HUES6 (cell line): ENCODE measurements around the gene STX2.
"Not testable (repeated sequence)": the region's sequence is repeated elsewhere in the genome, so short reads cannot be mapped to it uniquely, and the experiment has no call there.

Experiments
- H3K27ac ChIP-seq: 2 replicates; pipeline ENCODE4 v1.7.0; 2013; ENCODE audit warnings: low read depth, mild to moderate bottlenecking, low read length, inconsistent platforms
- H3K27me3 ChIP-seq: 2 replicates; pipeline ENCODE4 v1.6.1; 2013; ENCODE audit warnings: low read length; ENCODE audit not compliant: control insufficient read depth, insufficient read depth
- H3K36me3 ChIP-seq: 2 replicates; pipeline ENCODE4 v1.6.1; 2013; ENCODE audit warnings: low read length; ENCODE audit not compliant: control insufficient read depth, insufficient read depth
- H3K4me1 ChIP-seq: 2 replicates; pipeline ENCODE4 v1.6.1; 2013; ENCODE audit warnings: low read length; ENCODE audit not compliant: control insufficient read depth, insufficient read depth
- H3K4me3 ChIP-seq: 2 replicates; pipeline ENCODE4 v1.5.1; 2013; ENCODE audit warnings: low read depth, low read length
- H3K9ac ChIP-seq: one replicate; pipeline ENCODE4 v1.6.1; 2013; ENCODE audit warnings: mild to moderate bottlenecking, low read length
- H3K9me3 ChIP-seq: 2 replicates; pipeline ENCODE4 v1.6.1; 2013; ENCODE audit warnings: low read depth, low read length; ENCODE audit not compliant: control insufficient read depth, insufficient read depth

Gene STX2

GRCh38 chr12:130863298-130863697, 24.2 kb upstream of the STX2 start:
- no peaks in the 10 kb centered on the region for H3K36me3 ChIP-seq
- H3K27me3 ChIP-seq: no peaks in the 10 kb centered on the region
- no peaks in the 10 kb centered on the region for H3K9me3 ChIP-seq
- no peak overlapping the region for H3K4me3 ChIP-seq
- no peaks in the 10 kb centered on the region for H3K4me1 ChIP-seq
- no peak overlapping the region for H3K27ac ChIP-seq
- no peak overlapping the region for H3K9ac ChIP-seq

GRCh38 chr12:130862771-130863170, 23.7 kb upstream of the STX2 start:
- not testable (repeated sequence) for H3K27me3 ChIP-seq, H3K9me3 ChIP-seq, H3K27ac ChIP-seq, H3K4me3 ChIP-seq, H3K36me3 ChIP-seq, H3K4me1 ChIP-seq, H3K9ac ChIP-seq

GRCh38 chr12:130862161-130862560, 23.1 kb upstream of the STX2 start:
- no peak overlapping the region for H3K4me3 ChIP-seq
- H3K4me1 ChIP-seq: no peaks in the 10 kb centered on the region
- H3K9me3 ChIP-seq: peaks cover 7% of the 10 kb centered on the region
- H3K9ac ChIP-seq: no peak overlapping the region
- no peaks in the 10 kb centered on the region for H3K27me3 ChIP-seq
- H3K27ac ChIP-seq: no peak overlapping the region
- H3K36me3 ChIP-seq: no peaks in the 10 kb centered on the region

- peaks cover 12% of the 10 kb centered on the region for H3K9me3 ChIP-seq
- no peak overlapping the region for H3K9ac ChIP-seq
- no peaks in the 10 kb centered on the region for H3K4me1 ChIP-seq
- H3K27ac ChIP-seq: no peak overlapping the region
- H3K4me3 ChIP-seq: no peak overlapping the region
- H3K27me3 ChIP-seq: no peaks in the 10 kb centered on the region
- H3K36me3 ChIP-seq: no peaks in the 10 kb centered on the region
Measured at GRCh38 chr12:130860311-130860710, 21.3 kb upstream of the STX2 start.

GRCh38 chr12:130859161-130859560, 20.1 kb upstream of the STX2 start:
- Histone ChIP-seq H3K9ac (no peak overlapping the region), H3K4me3 (no peak overlapping the region), H3K27me3 (no peaks in the 10 kb centered on the region), H3K4me1 (peaks cover under 1% of the 10 kb centered on the region; the same call in 1 of the 2 replicates), H3K9me3 (peaks cover 12% of the 10 kb centered on the region), H3K27ac (no peak overlapping the region), H3K36me3 (no peaks in the 10 kb centered on the region)

- Histone ChIP-seq H3K4me3 (no peak overlapping the region), H3K27me3 (no peaks in the 10 kb centered on the region), H3K9me3 (peaks cover 12% of the 10 kb centered on the region), H3K27ac (no peak overlapping the region), H3K4me1 (peaks cover 8% of the 10 kb centered on the region), H3K9ac (no peak overlapping the region), H3K36me3 (no peaks in the 10 kb centered on the region)
Measured at GRCh38 chr12:130858084-130858483, 19.0 kb upstream of the STX2 start.

- Histone ChIP-seq H3K4me3 (no peak overlapping the region), H3K36me3 (no peaks in the 10 kb centered on the region), H3K27me3 (no peaks in the 10 kb centered on the region), H3K27ac (no peak overlapping the region), H3K4me1 (peaks cover 8% of the 10 kb centered on the region), H3K9me3 (peaks cover 12% of the 10 kb centered on the region), H3K9ac (no peak overlapping the region)
Measured at GRCh38 chr12:130856088-130856487, 17.0 kb upstream of the STX2 start.

- peak overlapping the region; percentile 40 for H3K9ac ChIP-seq
- no peaks in the 10 kb centered on the region for H3K27me3 ChIP-seq
- H3K4me3 ChIP-seq: peak overlapping the region; percentile 25; the same call in 1 of the 2 replicates
- peak overlapping the region; percentile 71 for H3K27ac ChIP-seq
- H3K4me1 ChIP-seq: peaks cover 20% of the 10 kb centered on the region
- no peaks in the 10 kb centered on the region for H3K36me3 ChIP-seq
- peaks cover 4% of the 10 kb centered on the region for H3K9me3 ChIP-seq
Measured at GRCh38 chr12:130850418-130851021, 11.5 kb upstream of the STX2 start.

GRCh38 chr12:130849561-130850417, 10.7 kb upstream of the STX2 start:
- Histone ChIP-seq H3K4me3 (peak overlapping the region; percentile 25; the same call in 1 of the 2 replicates), H3K36me3 (no peaks in the 10 kb centered on the region), H3K4me1 (peaks cover 20% of the 10 kb centered on the region), H3K9me3 (peaks cover 8% of the 10 kb centered on the region), H3K27ac (peak overlapping the region; percentile 71), H3K27me3 (no peaks in the 10 kb centered on the region), H3K9ac (peak overlapping the region; percentile 40)

- not testable (repeated sequence) for H3K4me3 ChIP-seq, H3K9me3 ChIP-seq, H3K36me3 ChIP-seq, H3K9ac ChIP-seq, H3K27me3 ChIP-seq
- H3K27ac ChIP-seq: peak overlapping the region; percentile 71; the same call in 1 of the 2 replicates
- H3K4me1 ChIP-seq: peaks cover 16% of the 10 kb centered on the region
Measured at GRCh38 chr12:130848785-130849305, 9.8 kb upstream of the STX2 start.

- Histone ChIP-seq H3K4me1 (peaks cover 12% of the 10 kb centered on the region), H3K9me3 (peaks cover 11% of the 10 kb centered on the region)
- H3K27me3 ChIP-seq, H3K9ac ChIP-seq, H3K27ac ChIP-seq, H3K36me3 ChIP-seq, H3K4me3 ChIP-seq: not testable (repeated sequence)
Measured at GRCh38 chr12:130848105-130848504, 9.1 kb upstream of the STX2 start.
